ENCODE results near the gene STMP1. TPM values are rescaled to one million over a fixed set of nuclear protein-coding genes. Genes with fewer than 3 reads are reported as not detected.

Gene STMP1
- polyA plus RNA-seq, 1 of the 3 experiments (the other 2 are of a cell fraction): 26.0 TPM

GRCh38 chr7:135723411-135723810 is 61.1 kb downstream of the STMP1 start:
- Histone ChIP-seq H3K9me3 (no peaks in the 10 kb centered on the region), H3K9me2 (no peaks in the 10 kb centered on the region), H3K27me3 (ENCODE audit: insufficient read depth) (no peaks in the 10 kb centered on the region), H3K4me3 (ENCODE audit: low read depth in 2 of 2, low read length in 1 of 2) (no peak overlapping the region), H3K4me1 (ENCODE audit: control insufficient read depth in 1 of 2, insufficient read depth in 2 of 2, low read depth in 1 of 2, low read length in 1 of 2) (peaks cover 0 to 7% of the 10 kb centered on the region in 2 experiments; a peak in 1 of 4 replicates), H2AFZ (ENCODE audit: low read depth) (no peak overlapping the region), H3F3A (replicated peaks; ENCODE audit: insufficient read depth) (no peaks in the 10 kb centered on the region), H3K36me3 (replicated peaks in 1 of 2; ENCODE audit: control insufficient read depth in 1 of 2, insufficient read depth in 2 of 2, low read length in 1 of 2) (no peaks in the 10 kb centered on the region), H3K9ac (no peak overlapping the region), H3K79me2 (ENCODE audit: insufficient read depth) (no peaks in the 10 kb centered on the region), H3K4me2 (no peak overlapping the region), H4K20me1 (ENCODE audit: insufficient read depth) (no peaks in the 10 kb centered on the region), H3K27ac (ENCODE audit: low read depth in 2 of 2, low read length in 1 of 2) (no peak overlapping the region)
- ChIA-PET POLR2A (no interaction called here), CTCF (interaction anchor here (1.8 kb wide), 1 partner anchor 12 kb away, joined by 6 read pairs; no protein-coding TSS in a partner anchor)
- 82% methylated on average over 7 of the region's 7 CpGs for WGBS (ENCODE audit: low lambda C conversion rate)
- TF ChIP-seq JUND (IDR thresholded peaks at IDR 0.05) (no peak), SMC3 (IDR thresholded peaks at IDR 0.05; ENCODE audit: low read depth, low read length) (no peak), FOXM1 (IDR thresholded peaks at IDR 0.05; ENCODE audit: low read depth) (no peak), NRF1 (IDR thresholded peaks at IDR 0.05; ENCODE audit: low read depth, low read length) (no peak), EZH2phosphoT487 (IDR thresholded peaks at IDR 0.05; ENCODE audit: borderline replicate concordance, low read depth) (no peak), ELF1 (IDR thresholded peaks at IDR 0.05) (no peak), FOSL2 (IDR thresholded peaks at IDR 0.05; ENCODE audit: borderline replicate concordance, low read depth) (no peak), MEF2A (IDR thresholded peaks at IDR 0.05; ENCODE audit: borderline replicate concordance, low read depth) (no peak), NFIC (IDR thresholded peaks at IDR 0.05; ENCODE audit: borderline replicate concordance) (no peak), MXI1 (IDR thresholded peaks at IDR 0.05; ENCODE audit: low read depth, low read length) (no peak)
- TF ChIP-seq, protein P1, sequence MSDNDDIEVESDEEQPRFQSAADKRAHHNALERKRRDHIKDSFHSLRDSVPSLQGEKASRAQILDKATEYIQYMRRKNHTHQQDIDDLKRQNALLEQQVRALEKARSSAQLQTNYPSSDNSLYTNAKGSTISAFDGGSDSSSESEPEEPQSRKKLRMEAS (IDR thresholded peaks at IDR 0.05; ENCODE audit: low read depth): no peak
- TF ChIP-seq, protein P2, sequence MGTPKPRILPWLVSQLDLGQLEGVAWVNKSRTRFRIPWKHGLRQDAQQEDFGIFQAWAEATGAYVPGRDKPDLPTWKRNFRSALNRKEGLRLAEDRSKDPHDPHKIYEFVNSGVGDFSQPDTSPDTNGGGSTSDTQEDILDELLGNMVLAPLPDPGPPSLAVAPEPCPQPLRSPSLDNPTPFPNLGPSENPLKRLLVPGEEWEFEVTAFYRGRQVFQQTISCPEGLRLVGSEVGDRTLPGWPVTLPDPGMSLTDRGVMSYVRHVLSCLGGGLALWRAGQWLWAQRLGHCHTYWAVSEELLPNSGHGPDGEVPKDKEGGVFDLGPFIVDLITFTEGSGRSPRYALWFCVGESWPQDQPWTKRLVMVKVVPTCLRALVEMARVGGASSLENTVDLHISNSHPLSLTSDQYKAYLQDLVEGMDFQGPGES (IDR thresholded peaks at IDR 0.05; ENCODE audit: low read depth, low read length): no peak
- no peak for DNase-seq

Small RNA genes within 50 kb of the gene (small RNA-seq; reads per million reads assigned to genes)
- 0 to 0.52 (median 0) reads per million in 7 experiments for gene RNU6-1154P

Other genes starting within 250 kb of the STMP1 start
- 8.0 and 9.3 TPM in 2 replicates for gene CNOT4, start 152.4 kb upstream of the STMP1 start, polyA plus RNA-seq (2012; rRNA removed)
- 48.2 and 60.8 TPM in 2 replicates for gene NUP205, start 104.6 kb upstream of the STMP1 start, polyA plus RNA-seq (2012; rRNA removed)
- 0.23 and 0.30 TPM in 2 replicates for gene SLC13A4, start 65.7 kb downstream of the STMP1 start, polyA plus RNA-seq (2012; rRNA removed)
- gene FAM180A, start 86.3 kb downstream of the STMP1 start, polyA plus RNA-seq (2012; rRNA removed): 0.08 and 0.10 TPM in 2 replicates